GM12873 (cell line): Measurements from ENCODE around the gene SLC16A3.

Experiments
- TF ChIP-seq, protein P1 (sequence below): IDR thresholded peaks from 2 replicates; pipeline ENCODE4 v1.5.1; 2012; ENCODE audit warnings: low read depth, mild to moderate bottlenecking, moderate library complexity, low read length, control low read depth; ENCODE audit not compliant: insufficient read depth; ENCODE audit errors: missing control alignments

SLC16A3 gene

DNA sequence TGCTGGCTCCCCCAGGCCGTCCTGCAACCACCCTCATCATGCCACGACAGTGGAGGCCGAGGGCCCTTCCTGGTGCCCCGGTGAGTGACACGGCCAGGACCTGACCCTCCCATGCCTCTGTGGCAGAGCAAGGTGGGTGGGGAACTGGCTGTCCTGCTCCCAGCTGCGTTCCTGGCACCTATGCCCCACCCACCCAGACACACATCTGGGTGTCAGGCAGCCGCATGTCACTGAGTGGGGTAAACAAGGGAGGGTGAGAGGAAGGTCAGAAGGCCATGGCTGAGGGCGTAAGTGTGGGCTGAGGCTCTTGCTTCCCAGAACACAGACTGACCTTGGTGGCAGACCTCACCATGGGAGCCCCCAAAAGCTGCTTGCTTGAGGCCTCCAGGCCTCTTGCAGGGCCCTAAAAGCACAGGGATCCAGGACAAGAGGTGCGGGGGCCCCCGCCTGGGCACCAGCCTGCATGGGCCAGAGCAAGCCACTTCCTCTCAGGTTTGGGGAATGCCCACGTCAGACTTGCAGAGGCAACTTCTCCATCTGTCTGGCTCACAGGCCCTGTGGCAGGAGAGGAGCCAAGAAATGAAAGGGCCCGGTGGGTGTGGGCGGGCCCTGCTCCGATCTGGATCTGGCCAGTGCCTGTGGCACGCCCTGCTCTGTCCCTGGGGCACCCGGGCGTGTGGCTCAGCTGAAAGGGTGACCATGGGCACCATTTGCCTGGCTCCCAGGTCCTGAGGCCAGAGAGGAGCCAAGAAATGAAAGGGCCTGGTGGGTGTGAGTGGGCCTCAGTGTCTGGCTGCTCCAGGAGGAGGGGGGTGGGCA is 12.3 kb upstream of the SLC16A3 start:
- TF ChIP-seq, protein P1, sequence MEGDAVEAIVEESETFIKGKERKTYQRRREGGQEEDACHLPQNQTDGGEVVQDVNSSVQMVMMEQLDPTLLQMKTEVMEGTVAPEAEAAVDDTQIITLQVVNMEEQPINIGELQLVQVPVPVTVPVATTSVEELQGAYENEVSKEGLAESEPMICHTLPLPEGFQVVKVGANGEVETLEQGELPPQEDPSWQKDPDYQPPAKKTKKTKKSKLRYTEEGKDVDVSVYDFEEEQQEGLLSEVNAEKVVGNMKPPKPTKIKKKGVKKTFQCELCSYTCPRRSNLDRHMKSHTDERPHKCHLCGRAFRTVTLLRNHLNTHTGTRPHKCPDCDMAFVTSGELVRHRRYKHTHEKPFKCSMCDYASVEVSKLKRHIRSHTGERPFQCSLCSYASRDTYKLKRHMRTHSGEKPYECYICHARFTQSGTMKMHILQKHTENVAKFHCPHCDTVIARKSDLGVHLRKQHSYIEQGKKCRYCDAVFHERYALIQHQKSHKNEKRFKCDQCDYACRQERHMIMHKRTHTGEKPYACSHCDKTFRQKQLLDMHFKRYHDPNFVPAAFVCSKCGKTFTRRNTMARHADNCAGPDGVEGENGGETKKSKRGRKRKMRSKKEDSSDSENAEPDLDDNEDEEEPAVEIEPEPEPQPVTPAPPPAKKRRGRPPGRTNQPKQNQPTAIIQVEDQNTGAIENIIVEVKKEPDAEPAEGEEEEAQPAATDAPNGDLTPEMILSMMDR: no peak

DNA sequence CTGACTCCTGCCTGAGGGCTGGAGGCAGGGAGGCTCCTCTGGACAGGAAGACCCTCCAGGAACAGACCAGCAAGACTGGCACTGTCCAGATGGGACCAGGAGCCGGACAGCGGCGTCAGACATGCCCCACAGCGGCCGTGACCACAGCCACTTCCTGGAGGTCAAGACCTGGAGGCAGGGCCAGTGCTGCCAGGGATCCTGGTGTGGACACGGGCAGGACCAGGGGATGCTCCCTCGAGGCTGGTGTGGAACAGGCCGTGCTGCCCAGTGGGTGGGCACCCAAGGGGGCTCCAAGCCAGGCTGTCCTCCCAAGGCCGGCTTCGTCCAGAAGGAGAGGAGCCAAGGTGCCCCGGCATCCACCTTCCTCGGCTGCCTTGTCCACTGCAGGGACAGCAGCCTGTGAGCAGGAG is 11.7 kb upstream of the SLC16A3 start:
- TF ChIP-seq, protein P1: no peak

DNA sequence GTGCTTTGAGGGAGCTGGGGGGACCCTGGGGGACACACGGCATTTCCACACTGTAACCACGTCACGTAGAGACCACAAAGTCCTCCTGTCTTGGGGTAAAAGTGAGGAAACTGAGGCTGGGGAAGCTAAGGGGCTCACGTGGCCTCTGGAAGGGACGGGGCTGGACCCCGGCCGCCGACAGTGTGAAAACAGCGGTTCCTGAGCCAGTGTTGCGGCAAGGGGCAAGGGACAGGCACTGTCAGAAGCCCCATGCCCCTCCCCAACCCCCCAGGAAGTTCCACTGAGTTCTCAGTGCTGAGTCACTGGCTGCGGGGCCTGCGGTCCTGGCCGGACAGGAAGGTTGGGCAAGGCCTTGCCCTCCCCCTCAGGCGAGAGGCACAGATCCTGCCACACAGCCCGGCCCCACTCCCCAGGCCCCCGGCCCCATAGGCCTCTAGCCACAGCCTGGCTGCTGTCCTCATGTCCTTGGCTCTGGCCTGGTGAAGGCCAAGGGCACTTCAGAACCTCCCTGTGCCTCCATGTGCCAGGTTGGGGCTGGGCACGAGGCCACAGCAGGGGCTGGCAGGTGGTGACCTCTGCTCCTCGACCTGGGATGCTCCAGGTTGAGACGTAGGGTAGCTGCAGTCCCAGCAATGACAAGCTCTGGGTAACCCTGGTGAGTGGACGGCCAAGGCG is 11.2 kb upstream of the SLC16A3 start:
- TF ChIP-seq, protein P1: no peak

GRCh38 chr17:82218349-82219075 is 10.3 kb upstream of the SLC16A3 start:
- TF ChIP-seq, protein P1: no peak

DNA sequence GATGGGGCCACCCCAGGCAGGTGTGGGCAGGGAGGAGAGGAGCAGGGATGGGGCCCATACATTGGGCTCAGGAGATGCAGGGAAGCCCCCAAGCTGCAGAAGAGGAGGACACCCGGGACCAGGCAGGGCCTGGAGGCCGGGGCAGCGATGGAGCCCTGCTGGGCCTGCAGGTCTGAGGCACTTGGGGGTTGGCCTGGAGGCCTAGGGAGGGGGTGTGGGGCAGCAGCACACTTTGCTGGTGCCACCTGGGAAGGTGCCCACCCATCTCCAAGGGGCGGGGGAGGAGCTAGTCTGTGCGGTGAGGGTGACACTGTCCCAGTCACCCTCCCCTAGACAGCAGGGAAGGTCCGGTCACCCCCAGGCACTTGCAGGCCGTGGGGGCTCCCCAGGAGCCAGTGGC is 9.8 kb upstream of the SLC16A3 start:
- TF ChIP-seq, protein P1: no peak

DNA sequence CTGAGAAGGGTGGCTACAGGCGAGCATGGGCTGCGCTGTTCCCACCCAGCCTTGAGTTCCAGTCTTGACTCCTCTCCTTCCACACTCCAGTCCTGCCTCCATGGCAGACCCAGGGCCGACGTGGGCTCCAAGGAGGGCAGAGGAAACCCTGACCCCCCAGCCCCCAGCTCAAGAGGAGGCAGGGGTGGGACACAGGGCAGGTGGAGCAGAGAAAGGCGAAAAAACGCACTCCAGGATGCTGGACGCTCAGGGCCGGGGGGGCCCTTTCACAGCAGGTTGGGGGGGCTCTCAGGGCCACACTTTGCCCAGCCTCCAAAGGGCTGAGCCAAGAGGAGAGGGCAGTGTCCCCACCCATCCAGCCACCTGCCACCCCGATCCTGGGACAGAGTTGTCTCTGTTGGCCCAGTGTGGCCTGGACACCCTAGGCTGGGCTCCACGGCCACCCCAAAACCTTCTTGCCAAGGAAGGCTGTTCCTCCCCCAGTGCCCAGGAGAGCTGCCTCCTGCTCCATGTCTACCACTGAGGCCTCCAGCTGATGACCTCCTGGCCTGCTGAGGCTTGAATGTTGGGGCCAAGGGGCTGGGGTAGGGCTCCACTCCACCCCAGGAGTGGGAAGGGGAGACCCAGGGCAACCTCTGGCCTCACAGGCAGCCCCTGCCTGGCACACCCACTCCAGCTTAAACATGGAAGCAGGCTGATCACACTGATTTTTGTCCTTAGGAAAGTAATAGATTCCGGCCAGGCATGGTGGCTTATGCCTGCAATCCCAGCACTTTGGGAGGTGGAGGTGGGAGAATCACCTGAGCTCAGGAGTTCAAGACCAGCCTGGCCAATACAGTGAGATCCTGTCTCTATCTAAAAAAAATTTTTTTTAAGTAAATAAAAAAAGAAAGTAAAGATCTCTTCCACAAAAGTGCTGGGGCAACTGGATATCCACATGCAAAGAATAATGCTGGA is 8.8 kb upstream of the SLC16A3 start:
- TF ChIP-seq, protein P1: no peak
